HG03558 (cell line): ENCODE data around the gene PIK3CD.
"Not testable (repeated sequence)": the region's sequence is repeated elsewhere in the genome, so short reads cannot be mapped to it uniquely, and the experiment has no call there.

Source experiments
- ATAC-seq: cut with Tn5 transposase; IDR thresholded peaks from one replicate; pipeline ENCODE4 v1.9.1; 2021; ENCODE audit warnings: moderate number of reproducible peaks; ENCODE audit not compliant: unreplicated experiment; ENCODE audit errors: extremely low read depth

The PIK3CD gene

DNA sequence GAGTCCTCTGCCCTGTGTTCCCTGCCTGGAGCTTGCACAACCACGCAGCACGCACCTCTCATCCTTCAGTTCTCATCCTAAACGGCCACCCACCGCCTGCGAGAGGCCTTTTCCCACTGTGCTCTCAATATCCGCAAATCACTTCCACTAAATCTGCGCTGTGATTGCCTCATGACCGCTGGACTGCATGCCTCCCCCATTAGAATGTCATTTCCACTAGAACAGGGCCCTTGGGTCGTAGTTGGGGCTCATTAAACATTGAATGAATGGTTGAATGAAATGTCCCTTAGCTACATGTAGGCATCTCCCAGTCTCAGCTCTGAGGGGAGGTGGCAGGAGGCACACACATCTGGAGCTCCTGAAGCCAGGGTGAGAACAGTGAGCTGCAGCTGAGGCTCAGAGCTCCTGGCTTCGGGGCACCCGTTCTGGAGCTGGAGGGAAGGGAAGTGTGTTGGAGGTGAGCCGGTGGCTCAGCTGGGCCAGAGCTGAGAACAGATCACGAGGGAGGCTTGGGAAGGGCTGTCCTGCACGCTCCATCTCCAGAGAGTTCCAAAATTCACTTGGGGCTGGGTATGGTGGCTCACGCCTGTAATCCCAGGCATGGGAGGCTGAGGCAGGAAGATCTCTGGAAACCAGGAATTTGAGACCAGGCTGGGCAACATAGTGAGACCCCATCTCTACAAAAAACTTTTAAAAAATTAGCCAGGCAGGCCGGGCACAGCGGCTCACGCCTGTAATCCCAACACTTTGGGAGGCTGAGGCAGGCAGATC lies 32.4 kb upstream of the PIK3CD start:
- ATAC-seq = no peak

DNA sequence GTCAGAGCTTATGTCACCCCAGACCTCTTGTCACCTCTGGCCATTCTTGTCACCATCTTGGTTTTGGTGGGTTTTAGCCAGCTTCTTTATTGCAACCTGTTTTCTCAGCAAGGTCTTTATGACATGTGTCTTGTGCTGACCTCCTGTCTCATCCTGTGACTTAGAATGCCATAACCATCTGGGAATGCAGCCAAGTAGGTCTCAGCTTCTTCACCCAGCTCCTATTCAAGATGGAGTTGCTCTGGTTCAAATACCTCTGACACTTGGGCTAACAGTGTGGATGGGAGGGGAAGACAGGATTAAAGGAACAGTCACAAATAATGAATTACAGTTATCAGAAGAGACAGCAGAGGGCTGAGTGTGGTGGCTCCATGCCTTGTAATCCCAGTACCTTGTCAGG lies 30.5 kb upstream of the PIK3CD start:
- ATAC-seq = no peak

DNA sequence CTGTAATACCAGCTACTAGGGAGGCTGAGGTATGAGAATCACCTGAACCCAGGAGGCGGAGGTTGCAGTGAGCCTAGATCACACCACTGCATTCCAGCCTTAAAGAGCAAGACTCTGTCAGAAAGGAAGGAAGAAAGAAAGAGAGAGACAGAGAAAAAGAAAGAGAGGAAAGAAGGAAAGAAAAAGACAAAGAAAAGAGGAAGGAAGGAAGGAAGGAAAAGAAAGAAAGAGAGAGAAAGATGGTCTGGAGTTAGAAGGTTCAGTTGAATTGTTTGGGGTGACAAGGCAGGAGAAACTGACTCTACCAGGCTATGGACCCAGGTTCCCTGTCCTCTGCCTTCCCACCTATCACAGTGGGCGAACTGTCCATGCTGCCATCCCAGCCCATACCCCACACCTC lies 27.4 kb upstream of the PIK3CD start:
- no peak for ATAC-seq

DNA sequence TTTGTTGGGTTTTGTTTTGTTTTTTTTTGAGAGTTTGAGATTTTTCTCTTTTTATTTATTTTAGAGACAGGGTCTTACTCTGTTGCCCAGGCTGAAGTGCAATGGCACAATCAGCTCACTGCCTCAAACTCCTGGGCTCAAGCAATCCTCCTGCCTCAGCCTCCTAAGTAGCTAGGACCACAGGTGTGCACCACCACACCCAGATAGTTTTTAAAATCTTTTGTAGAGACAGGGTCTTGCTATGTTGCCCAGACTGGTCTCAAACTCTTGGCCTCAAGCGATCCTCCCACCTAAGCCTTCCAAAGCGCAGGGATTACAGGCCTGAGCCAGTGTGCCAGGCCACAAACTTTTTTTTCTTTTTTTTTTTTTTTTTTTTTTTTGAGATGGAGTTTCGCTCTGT lies 26.5 kb upstream of the PIK3CD start:
- ATAC-seq = not testable (repeated sequence)

DNA sequence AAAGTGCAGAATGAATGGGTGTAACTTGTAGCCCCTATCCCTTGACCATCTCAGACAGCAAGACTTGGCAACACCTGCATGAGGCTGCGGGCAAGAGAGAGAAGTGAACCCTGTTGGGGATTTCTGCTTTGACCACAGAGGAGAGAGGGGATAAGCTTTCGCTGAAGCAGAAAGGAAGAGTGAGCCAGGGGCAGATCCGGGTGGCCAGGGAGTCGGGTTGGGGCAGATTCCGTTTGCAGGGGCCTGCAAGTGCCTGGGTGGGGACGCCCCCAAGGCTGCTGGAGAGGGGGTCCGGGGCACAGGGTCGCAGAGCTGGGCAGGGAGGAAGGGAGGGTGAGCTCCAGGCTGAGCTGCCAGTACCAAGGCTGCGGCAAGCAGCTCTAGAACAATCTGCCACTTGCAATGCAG lies 25.3 kb upstream of the PIK3CD start:
- ATAC-seq = no peak

DNA sequence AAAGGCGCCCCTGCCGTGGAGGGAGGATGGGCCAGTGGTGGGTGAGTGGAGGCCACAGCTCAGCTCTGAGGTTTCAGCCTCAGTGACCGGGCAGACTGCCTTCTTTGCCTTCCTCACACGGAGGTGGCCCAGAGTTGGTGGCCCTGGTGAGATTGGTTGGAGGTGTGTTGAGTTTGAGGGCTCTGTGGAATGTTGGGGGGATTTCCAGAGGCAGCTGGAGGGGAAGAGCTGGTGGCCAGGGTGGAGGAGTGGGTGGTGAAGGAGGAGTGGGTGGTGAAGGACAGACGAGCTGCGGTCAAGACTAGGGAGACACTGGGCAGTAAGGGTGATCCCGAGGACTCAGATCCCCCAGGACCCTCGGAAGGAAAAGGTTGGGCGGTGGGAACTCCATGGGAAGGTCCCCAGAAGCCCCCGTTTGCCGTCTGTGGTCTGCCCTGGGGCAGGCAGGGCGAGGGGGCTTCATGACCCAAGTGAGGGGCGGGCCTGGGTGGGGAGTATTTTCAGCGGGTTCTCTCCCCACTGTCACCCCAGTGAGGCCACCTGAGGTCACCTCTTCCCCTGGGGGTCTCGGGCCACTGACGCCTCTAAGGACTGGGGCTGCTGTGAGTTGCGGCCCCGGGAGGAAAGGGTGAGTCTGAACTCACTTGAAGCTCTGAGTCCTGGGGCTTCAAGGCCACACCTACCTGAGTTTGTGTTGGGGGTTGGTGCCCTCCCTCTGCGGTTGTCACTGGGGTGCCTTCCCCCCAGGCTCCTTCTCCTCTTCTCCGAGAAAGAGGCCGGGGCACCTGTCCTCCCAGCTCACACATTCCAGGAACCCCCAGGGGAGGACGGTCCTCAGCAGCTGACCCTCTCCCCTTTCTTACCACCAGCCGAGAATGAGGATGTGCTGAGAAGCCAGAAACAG lies 22.7 kb upstream of the PIK3CD start:
- ATAC-seq = no peak

DNA sequence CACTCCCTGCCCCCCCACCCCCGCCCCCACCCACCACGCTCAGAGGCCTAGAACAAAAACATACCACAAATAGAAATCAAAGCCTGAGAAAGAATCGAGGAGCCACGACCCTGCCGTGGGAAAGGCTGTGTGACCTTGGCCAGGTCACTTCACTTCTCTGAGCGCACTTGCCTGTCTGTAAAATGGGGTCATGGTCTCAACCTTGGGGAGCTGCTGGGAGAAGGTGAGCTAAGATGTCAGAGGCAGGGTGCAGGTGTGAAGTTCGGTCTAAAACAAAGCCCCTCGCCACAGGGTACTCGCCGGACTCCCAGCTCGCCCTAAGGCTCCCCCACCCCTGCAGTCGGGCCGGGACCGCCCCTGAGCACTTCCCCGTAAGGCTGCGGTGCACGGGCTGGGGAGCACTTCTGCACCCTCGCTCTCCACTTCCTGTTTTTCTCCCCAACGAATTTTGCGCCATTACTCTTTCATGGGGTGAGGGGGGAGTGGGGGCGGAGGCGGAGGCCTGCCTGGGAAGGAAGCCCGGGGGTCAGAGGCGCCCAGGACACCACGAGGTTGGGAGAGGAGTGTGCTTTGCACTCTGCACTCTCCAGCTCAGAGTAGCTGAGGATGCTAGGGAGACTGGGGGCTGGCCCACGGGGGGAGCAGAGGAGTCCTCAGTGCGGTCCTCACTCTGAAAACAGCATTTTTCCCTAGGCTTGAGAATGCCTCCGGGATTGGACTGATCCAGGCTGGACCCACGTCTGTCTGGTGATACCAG lies 21.9 kb upstream of the PIK3CD start:
- no peak for ATAC-seq

DNA sequence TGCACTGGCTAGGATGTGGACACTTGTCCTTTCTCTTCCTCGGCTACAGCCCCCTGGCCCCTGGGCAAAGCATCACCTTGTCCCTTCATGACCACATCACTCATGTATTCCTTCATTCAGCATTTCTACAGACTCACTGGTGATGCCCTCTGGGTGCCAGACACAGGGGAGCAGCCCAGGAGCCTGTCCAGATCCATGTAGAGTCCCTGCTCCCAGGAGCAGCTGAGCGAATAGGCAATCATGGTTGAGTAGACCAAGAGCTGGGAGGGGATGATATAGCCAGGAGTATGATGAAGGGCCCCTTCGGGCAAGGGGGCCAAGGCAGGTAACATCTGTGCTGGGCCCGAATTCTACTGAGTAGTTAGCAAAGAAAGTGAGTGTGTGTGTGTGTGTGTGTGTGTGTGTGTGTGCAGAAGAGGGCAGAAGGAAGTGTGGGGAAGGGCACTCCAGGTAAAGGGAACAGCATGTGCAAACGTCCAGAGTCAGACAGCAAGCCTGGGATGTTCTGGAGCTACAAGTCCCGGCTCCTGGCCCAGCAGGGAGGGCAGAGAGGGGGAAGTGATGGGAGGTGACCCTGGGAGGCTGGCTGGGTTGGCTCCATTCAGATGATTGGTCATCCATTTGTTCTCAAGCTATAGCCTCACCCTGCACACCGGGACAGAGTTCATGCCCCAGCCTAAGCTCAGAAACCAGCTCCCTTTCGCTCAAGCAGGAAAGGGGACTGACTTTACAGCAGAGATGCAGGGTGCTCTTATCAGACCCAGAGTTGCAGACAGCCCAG lies 21.0 kb upstream of the PIK3CD start:
- ATAC-seq = no peak

DNA sequence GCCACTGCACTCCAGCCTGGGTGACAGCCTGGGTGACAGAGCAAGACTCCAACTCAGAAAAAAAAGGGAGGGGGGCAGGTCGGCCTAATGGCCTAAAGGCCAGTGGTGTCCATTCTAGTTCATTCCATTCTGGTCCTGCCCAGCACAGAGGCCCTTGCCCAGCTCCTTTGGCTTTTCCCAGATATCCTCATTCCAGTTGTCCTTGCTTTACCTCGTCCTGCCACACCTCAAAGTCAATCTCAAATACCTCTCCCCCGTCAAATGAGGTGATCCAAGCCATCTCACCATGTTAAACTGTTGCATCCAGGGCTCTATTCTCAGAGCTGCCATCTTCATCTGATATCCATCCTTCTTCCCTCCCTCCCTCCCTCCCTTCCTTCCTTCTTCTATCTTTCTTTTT lies 19.9 kb upstream of the PIK3CD start:
- no peak for ATAC-seq

DNA sequence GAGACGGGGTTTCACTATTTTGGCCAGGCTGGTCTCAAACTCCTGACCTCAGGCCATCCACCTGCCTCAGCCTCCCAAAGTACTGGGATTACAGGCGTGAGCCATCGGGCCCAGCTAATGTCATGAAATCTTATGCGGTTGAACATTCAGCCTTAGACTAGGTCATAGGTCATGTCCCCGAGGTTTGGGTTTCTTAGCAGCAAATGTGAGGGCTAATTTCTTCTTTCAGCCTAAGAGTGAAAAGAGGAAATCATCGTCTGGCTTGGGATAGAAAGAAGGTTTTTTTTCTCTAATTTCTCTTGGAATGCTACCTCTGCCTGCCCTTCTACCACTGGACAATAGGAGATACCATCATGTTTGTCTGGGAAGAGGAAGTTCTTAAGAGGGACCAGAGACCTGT lies 18.0 kb upstream of the PIK3CD start:
- ATAC-seq = no peak

DNA sequence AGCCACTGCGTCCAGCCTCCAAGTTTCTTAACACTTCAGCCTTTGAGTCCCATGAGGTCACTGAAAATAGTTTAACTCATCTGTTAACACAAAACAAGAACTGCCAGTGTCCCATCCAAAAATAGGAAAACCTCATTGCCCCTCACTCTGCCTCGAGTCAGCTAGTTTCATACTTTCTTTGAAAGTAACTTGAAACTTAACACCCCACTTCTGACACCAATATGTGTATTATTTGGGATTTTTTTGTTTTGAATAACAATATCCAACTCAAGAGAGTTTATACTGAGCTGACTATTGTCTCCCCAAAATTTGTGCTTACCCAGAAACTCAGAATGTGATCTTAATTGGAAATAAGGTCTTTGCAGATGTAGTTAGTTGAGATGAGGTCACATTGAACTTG lies 16.9 kb upstream of the PIK3CD start:
- no peak for ATAC-seq

DNA sequence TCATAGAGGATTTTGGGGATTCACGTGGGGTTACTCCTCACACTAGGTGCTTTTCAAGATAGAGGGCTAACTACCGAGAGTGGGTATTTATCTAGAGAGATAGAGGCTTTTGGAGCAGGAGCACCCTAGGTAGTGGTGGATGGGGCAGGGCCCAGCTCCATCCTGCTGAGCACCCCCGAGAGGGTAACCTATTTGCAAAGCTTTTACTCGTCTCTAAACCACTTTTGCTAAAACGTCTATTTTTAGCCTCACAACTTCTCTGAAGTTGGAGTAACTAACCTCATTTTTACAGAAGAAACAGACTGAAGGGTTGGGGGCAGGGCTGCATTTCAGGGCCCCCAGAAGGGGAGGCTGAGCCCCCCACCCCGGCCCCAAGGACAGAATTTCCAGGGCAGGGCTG lies 12.3 kb upstream of the PIK3CD start:
- no peak for ATAC-seq

DNA sequence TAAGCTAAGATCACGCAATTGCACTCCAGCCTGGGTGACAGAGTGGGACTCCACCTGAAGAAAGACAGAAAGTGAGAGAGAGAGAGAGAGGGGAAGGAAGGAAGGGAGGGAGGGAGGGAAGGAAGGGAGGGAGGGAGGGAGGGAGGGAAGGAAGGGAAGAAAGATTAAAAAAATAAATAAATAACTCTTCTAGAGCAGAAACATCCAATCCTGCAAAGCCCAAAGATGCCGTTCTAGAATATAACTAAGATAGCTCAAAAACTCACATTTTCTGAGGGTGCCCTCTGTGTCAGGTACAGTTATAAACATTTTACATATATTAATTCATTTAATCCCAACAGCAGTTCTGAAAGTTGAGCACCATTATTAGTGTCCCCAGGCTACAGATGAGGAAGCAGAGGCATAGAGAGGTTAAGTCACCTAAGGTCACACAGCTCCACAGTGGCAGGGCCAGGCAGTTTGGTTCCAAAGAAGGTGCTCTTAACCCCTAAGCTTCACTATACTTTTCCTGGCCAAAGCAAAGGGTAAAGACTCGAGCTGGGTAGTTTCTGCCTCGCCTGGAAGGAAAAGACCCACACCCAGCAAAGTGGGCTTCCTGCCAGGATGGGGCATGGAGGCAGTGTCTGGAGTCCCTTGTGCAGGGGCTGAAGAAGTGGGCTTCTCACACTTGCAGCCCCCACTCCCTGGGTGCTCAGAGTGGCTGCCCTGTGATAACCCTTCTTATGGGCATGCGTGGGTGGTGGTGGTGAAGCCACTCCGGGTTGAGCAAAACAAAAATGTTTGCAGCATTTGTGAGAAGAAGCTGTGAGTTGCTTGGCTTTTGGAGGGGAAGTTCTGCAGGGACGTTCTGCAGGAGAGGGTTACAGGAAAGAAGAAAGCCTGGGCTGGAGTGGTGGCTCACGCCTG lies 7.9 kb upstream of the PIK3CD start:
- ATAC-seq = no peak

DNA sequence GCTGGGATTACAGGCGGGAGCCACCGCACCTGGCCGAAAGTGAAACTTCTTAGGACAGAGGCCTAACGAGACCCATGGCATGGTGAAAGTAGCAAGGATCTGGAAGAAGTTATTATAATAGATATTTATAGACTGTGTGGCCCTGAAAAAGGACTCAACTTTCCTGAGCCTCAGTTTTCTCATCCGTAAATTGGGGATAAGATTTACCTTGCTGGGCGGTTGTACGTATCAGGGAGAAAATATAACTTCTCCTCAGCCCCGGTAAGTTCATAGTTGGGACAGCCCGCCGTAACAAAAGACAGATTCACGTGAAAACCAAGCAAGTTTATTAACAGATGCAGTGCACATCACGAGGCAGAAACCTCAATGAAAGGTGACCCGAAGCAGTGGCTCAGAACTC lies 5.5 kb upstream of the PIK3CD start:
- no peak for ATAC-seq

DNA sequence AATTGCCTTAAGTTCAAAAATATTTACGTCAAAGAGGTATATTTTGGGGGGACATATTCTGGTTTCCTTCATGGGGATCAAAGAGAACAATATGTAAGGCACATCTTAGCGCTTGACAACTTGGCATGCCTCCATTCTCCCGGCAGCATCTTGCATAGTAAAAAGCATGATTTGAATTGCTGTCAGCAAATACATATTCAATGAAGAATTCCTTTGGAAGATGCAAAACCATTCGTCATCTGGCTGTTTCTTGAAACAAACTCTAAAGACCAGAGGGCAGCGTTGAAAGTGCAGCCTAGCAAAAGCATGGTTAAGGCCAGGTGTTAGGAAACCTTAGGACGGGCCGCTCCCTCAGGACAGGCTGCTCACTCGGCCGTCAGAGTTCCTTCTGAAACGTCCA lies 3.4 kb upstream of the PIK3CD start:
- ATAC-seq = no peak

DNA sequence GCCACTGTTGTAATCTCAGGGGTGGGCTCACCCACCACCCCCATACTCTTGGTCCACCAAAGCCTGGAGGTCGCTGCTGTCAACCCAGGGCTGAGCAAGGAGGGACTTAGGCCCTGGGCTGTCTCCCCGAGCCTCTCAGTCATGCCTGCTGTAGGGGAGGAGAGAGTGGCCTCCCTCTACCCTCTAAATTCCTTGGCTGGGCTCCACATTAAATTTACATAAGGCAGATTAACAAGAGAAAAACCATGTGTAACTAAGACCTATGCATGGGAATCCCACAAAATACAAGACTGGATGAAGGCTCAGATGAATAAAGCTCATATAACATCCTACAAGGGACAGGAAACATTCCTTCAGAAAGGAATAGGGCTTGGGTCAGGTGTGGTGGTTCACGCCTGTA lies 1.8 kb upstream of the PIK3CD start:
- no peak for ATAC-seq

DNA sequence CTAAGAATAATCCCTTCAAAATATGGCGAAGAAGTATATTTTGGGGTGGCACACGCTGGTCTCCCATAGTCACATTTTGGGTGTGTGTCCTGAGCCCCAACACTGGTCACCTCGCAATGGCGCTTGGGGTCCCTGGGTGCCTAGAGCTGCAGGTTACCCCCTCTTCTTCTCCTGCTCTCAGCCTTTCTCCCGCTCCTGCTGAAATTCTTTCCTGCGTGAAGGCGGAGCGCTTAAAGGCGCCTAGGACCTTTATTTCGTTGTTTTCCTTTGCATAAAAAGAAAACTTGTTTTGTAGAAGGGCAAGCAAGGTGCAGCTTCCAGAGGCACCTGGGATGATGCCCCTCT lies 339 bp upstream of the PIK3CD start:
- ATAC-seq = no peak

DNA sequence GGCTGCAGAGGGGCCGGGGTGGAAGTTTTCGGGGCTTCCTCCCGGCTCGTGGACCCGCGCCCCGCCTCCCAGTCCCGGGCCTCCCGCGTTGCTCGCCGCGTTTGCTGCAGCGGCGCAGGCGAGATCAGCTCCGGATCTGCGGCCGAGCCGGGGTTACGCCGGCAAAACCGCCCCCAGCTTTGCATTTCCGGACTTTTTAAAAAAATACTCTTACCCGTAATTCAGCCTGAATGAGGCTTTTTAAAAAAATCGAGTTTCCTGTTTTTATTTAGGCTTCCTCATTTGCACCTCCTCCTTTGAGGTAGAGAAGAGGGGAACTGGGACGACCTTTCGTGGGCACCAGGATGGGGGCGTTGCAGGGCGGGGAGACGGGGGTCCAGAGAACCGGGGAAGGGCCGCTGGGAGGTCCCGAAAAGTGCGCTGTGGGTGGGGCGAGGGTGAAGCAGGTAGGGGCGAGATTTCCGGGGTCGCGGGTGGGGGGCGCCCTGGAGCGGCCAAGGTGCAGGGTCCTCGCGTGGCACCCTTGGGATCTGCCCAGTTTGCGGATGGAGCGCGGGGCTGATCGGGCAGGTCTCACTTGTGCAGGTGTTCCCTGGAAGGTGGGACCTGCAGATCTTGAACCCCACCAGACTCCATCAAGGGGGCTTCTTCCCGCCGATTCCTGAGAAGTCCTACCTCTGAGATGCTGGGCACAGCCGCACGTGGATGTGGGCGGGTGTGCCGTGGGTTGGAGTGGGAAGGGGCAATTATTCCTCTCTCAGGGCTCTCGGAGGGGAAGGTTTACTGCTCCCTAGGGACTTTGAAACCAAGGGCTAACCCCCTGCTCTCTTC lies 1.1 kb downstream of the PIK3CD start:
- no peak for ATAC-seq

DNA sequence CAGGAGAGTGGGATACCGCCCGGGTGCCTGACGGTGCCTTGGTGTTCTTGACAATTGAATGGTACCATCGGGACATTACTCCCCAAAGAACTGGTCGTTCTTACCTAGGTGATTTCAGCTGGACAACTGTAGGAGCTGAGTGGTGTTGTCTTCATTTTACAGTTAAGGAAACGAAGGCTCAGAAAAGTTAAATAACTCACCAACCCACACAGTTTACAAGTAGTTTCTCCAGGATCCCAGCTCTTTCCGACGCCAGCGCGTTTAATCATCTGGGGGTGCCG lies 1.6 kb downstream of the PIK3CD start:
- ATAC-seq = no peak
